ENCODE measurements around the gene PCDHAC1. TPM values are rescaled to one million over a fixed set of nuclear protein-coding genes. Genes with fewer than 3 reads are reported as not detected.

PCDHAC1 gene
- total RNA-seq, 1 experiment from 2014 or later, result 0.59 TPM

DNA sequence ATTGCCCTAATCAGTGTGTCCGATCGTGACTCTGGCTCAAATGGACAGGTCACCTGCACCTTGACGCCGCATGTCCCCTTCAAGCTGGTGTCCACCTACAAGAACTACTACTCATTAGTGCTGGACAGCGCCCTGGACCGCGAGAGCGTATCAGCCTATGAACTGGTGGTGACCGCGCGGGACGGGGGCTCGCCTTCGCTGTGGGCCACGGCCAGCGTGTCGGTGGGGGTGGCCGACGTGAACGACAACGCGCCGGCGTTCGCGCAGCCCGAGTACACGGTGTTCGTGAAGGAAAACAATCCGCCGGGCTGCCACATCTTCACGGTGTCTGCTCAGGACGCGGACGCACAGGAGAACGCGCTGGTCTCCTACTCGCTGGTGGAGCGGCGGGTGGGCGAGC lies 42.7 kb upstream of the PCDHAC1 start:
- intact Hi-C loops (cut with micrococcal nuclease; ENCODE audit: unreplicated experiment), result no loop called here
- H3K27me3 ChIP-seq (ENCODE audit: control insufficient read depth, insufficient read depth, low read length), result no peaks in the 10 kb centered on the region
- DNase-seq (ENCODE audit: low read depth, low spot score) (no peak), ATAC-seq (no peak)
- CTCF ChIA-PET, result no interaction called here
- no peak overlapping the region for H3K4me3 ChIP-seq (ENCODE audit: low read depth in 2 of 2, low read length in 2 of 2)
- H3K9me3 ChIP-seq (ENCODE audit: control insufficient read depth, insufficient read depth, low read depth, low read length), result no peaks in the 10 kb centered on the region
- in situ Hi-C loops (cut with HindIII; ENCODE audit: low pct_unique_long_range_greater_than_20kb, low sequenced_read_pairs), result no loop called here
- no peaks in the 10 kb centered on the region; the same call in 1 of the 2 replicates for H3K36me3 ChIP-seq (ENCODE audit: control insufficient read depth, insufficient read depth, low read length)
- POLR2A ChIA-PET, result no interaction called here
- BruUV-seq (replicated peaks), result no TSS peak
- H3K27ac ChIP-seq (ENCODE audit: low read length), result no peak overlapping the region
- TF ChIP-seq, protein P1, sequence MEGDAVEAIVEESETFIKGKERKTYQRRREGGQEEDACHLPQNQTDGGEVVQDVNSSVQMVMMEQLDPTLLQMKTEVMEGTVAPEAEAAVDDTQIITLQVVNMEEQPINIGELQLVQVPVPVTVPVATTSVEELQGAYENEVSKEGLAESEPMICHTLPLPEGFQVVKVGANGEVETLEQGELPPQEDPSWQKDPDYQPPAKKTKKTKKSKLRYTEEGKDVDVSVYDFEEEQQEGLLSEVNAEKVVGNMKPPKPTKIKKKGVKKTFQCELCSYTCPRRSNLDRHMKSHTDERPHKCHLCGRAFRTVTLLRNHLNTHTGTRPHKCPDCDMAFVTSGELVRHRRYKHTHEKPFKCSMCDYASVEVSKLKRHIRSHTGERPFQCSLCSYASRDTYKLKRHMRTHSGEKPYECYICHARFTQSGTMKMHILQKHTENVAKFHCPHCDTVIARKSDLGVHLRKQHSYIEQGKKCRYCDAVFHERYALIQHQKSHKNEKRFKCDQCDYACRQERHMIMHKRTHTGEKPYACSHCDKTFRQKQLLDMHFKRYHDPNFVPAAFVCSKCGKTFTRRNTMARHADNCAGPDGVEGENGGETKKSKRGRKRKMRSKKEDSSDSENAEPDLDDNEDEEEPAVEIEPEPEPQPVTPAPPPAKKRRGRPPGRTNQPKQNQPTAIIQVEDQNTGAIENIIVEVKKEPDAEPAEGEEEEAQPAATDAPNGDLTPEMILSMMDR (IDR thresholded peaks at IDR 0.05), result no peak
- TF ChIP-seq, protein P2, sequence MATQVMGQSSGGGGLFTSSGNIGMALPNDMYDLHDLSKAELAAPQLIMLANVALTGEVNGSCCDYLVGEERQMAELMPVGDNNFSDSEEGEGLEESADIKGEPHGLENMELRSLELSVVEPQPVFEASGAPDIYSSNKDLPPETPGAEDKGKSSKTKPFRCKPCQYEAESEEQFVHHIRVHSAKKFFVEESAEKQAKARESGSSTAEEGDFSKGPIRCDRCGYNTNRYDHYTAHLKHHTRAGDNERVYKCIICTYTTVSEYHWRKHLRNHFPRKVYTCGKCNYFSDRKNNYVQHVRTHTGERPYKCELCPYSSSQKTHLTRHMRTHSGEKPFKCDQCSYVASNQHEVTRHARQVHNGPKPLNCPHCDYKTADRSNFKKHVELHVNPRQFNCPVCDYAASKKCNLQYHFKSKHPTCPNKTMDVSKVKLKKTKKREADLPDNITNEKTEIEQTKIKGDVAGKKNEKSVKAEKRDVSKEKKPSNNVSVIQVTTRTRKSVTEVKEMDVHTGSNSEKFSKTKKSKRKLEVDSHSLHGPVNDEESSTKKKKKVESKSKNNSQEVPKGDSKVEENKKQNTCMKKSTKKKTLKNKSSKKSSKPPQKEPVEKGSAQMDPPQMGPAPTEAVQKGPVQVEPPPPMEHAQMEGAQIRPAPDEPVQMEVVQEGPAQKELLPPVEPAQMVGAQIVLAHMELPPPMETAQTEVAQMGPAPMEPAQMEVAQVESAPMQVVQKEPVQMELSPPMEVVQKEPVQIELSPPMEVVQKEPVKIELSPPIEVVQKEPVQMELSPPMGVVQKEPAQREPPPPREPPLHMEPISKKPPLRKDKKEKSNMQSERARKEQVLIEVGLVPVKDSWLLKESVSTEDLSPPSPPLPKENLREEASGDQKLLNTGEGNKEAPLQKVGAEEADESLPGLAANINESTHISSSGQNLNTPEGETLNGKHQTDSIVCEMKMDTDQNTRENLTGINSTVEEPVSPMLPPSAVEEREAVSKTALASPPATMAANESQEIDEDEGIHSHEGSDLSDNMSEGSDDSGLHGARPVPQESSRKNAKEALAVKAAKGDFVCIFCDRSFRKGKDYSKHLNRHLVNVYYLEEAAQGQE (IDR thresholded peaks at IDR 0.05; ENCODE audit: insufficient read depth in 1 of 2, low read depth in 2 of 2, low read length in 1 of 2), result peak in 1 of 2 experiments; percentile 66; a peak in 1 of 4 replicates
- TF ChIP-seq TCF7L2 (IDR thresholded peaks at IDR 0.05; ENCODE audit: low read depth, low read length) (no peak), POLR2AphosphoS5 (IDR thresholded peaks at IDR 0.05; ENCODE audit: low read depth, low read length) (no peak), SIN3A (IDR thresholded peaks at IDR 0.05; ENCODE audit: borderline replicate concordance, insufficient read depth, low read depth, low read length) (no peak)
- H3K4me1 ChIP-seq (ENCODE audit: control insufficient read depth, insufficient read depth, low read length), result no peaks in the 10 kb centered on the region

DNA sequence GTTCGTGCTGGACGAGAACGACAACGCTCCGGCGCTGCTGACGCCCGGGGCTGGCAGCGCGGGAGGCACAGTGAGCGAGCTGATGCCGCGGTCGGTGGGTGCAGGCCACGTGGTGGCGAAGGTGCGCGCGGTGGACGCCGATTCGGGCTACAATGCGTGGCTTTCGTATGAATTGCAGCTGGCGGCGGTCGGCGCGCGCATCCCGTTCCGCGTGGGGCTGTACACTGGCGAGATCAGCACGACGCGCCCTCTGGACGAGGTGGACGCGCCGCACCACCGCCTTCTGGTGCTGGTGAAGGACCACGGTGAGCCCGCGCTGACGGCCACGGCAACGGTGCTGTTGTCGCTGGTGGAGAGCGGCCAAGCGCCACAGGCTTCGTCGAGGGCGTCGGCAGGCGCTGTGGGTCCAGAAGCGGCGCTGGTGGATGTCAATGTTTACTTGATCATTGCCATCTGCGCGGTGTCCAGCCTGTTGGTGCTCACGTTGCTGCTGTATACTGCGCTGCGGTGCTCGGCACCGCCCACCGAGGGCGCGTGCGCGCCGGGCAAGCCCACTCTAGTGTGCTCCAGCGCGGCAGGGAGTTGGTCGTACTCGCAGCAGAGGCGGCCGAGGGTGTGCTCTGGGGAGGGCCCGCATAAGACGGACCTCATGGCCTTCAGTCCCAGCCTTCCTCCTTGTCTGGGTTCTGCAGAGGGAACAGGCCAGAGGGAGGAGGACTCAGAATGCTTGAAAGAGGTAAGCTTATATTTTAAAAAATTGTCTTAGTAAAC lies 42.0 kb upstream of the PCDHAC1 start:
- ATAC-seq, result no peak
- ChIA-PET POLR2A (no interaction called here), CTCF (no interaction called here)
- Histone ChIP-seq H3K27me3 (ENCODE audit: control insufficient read depth, insufficient read depth, low read length) (no peaks in the 10 kb centered on the region), H3K4me3 (ENCODE audit: low read depth in 2 of 2, low read length in 2 of 2) (no peak overlapping the region), H3K4me1 (ENCODE audit: control insufficient read depth, insufficient read depth, low read length) (no peaks in the 10 kb centered on the region), H3K27ac (ENCODE audit: low read length) (no peak overlapping the region), H3K9me3 (ENCODE audit: control insufficient read depth, insufficient read depth, low read depth, low read length) (no peaks in the 10 kb centered on the region), H3K36me3 (ENCODE audit: control insufficient read depth, insufficient read depth, low read length) (no peaks in the 10 kb centered on the region; the same call in 1 of the 2 replicates)
- intact Hi-C loops (cut with micrococcal nuclease; ENCODE audit: unreplicated experiment) (no loop called here), in situ Hi-C loops (cut with HindIII; ENCODE audit: low pct_unique_long_range_greater_than_20kb, low sequenced_read_pairs) (no loop called here)
- no peak for DNase-seq (ENCODE audit: low read depth, low spot score)
- no TSS peak for BruUV-seq (replicated peaks)
- no peak for TF ChIP-seq TCF7L2 (IDR thresholded peaks at IDR 0.05; ENCODE audit: low read depth, low read length)
- TF ChIP-seq, protein P2 (IDR thresholded peaks at IDR 0.05; ENCODE audit: insufficient read depth in 1 of 2, low read depth in 2 of 2, low read length in 1 of 2), result no peak
- no peak for TF ChIP-seq SIN3A (IDR thresholded peaks at IDR 0.05; ENCODE audit: borderline replicate concordance, insufficient read depth, low read depth, low read length)
- no peak for TF ChIP-seq POLR2AphosphoS5 (IDR thresholded peaks at IDR 0.05; ENCODE audit: low read depth, low read length)
- TF ChIP-seq, protein P1 (IDR thresholded peaks at IDR 0.05), result no peak

All from Panc1 (cell line).